HG03159 (cell line): ENCODE results near the gene LPIN2.
"Not testable (repeated sequence)": the region's sequence is repeated elsewhere in the genome, so short reads cannot be mapped to it uniquely, and the experiment has no call there.

ENCODE experiments used
- ATAC-seq: cut with Tn5 transposase; IDR thresholded peaks from one replicate; pipeline ENCODE4 v1.9.1; 2021; ENCODE audit warnings: mild to moderate bottlenecking, moderate library complexity; ENCODE audit not compliant: unreplicated experiment

Gene LPIN2

GRCh38 chr18:3013024-3013804 lies at the start of gene LPIN2:
Gene LPIN2 (minus strand): TSS chr18:3013144. CDS start chr18:2960840, 52,304 bp downstream.
- ATAC-seq: peak; percentile 87

- no peak for ATAC-seq
Measured at GRCh38 chr18:3061581-3062312, 48.8 kb upstream of the LPIN2 start.

- peak; percentile 58 for ATAC-seq
Measured at GRCh38 chr18:3060667-3061580, 48.0 kb upstream of the LPIN2 start.

- no peak for ATAC-seq
Measured at GRCh38 chr18:3059272-3059671, 46.3 kb upstream of the LPIN2 start.

- ATAC-seq: no peak
Measured at GRCh38 chr18:3058328-3059191, 45.6 kb upstream of the LPIN2 start.

GRCh38 chr18:3057526-3057925 lies 44.6 kb upstream of the LPIN2 start:
- ATAC-seq: no peak

GRCh38 chr18:3056311-3056710 lies 43.4 kb upstream of the LPIN2 start:
- ATAC-seq: no peak

GRCh38 chr18:3055816-3056215 lies 42.9 kb upstream of the LPIN2 start:
- no peak for ATAC-seq

- no peak for ATAC-seq
Measured at GRCh38 chr18:3055186-3055728, 42.3 kb upstream of the LPIN2 start.

- no peak for ATAC-seq
Measured at GRCh38 chr18:3054780-3055179, 41.8 kb upstream of the LPIN2 start.

GRCh38 chr18:3054214-3054613 lies 41.3 kb upstream of the LPIN2 start:
- no peak for ATAC-seq

GRCh38 chr18:3053081-3053480 lies 40.1 kb upstream of the LPIN2 start:
- ATAC-seq: no peak

- no peak for ATAC-seq
Measured at GRCh38 chr18:3052411-3052758, 39.4 kb upstream of the LPIN2 start.

- no peak for ATAC-seq
Measured at GRCh38 chr18:3051718-3052410, 38.9 kb upstream of the LPIN2 start.

GRCh38 chr18:3049897-3050454 lies 37.0 kb upstream of the LPIN2 start:
- not testable (repeated sequence) for ATAC-seq

- ATAC-seq: no peak
Measured at GRCh38 chr18:3048820-3049349, 35.9 kb upstream of the LPIN2 start.

- no peak for ATAC-seq
Measured at GRCh38 chr18:3048121-3048520, 35.2 kb upstream of the LPIN2 start.

- ATAC-seq: no peak
Measured at GRCh38 chr18:3046216-3046808, 33.4 kb upstream of the LPIN2 start.
